ENCODE results near the gene EDIL3. TPM values are rescaled to one million over a fixed set of nuclear protein-coding genes. Genes with fewer than 3 reads are reported as not detected.

Gene EDIL3
- total RNA-seq, 1 donor from 2014 or later = 15.2 TPM

GRCh38 chr5:84148651-84149050 is 236.0 kb downstream of the EDIL3 start:
- no peaks in the 10 kb centered on the region for H3K9me3 ChIP-seq
- H3K4me3 ChIP-seq = no peak overlapping the region
- no peaks in the 10 kb centered on the region for H3K36me3 ChIP-seq
- no peak for DNase-seq (ENCODE audit: extremely low spot score in 2 of 2)
- no peak overlapping the region for H3K27ac ChIP-seq
- TF ChIP-seq POLR2AphosphoS5 (IDR thresholded peaks at IDR 0.05; ENCODE audit: insufficient read depth in 1 of 2, low read depth in 1 of 2) = no peak
- no peak for TF ChIP-seq CTCF (IDR thresholded peaks at IDR 0.05)
- TF ChIP-seq POLR2A (IDR thresholded peaks at IDR 0.05) = no peak
- no peaks in the 10 kb centered on the region for H3K4me1 ChIP-seq
- intact Hi-C loops (cut with DNase I) = no loop called here
- no peaks in the 10 kb centered on the region for H3K27me3 ChIP-seq

GRCh38 chr5:84137541-84137940 is 247.1 kb downstream of the EDIL3 start:
- intact Hi-C loops (cut with DNase I) = no loop called here
- no peaks in the 10 kb centered on the region for H3K36me3 ChIP-seq
- H3K27ac ChIP-seq = no peak overlapping the region
- H3K27me3 ChIP-seq = no peaks in the 10 kb centered on the region
- DNase-seq (ENCODE audit: extremely low spot score in 2 of 2) = no peak
- no peaks in the 10 kb centered on the region for H3K4me1 ChIP-seq
- TF ChIP-seq POLR2A (IDR thresholded peaks at IDR 0.05) = no peak
- no peak for TF ChIP-seq POLR2AphosphoS5 (IDR thresholded peaks at IDR 0.05; ENCODE audit: insufficient read depth in 1 of 2, low read depth in 1 of 2)
- no peak for TF ChIP-seq CTCF (IDR thresholded peaks at IDR 0.05)
- H3K9me3 ChIP-seq = no peaks in the 10 kb centered on the region
- no peak overlapping the region for H3K4me3 ChIP-seq

GRCh38 chr5:84131372-84131771 is 253.3 kb downstream of the EDIL3 start:
- H3K36me3 ChIP-seq = no peaks in the 10 kb centered on the region
- intact Hi-C loops (cut with DNase I) = no loop called here
- no peaks in the 10 kb centered on the region for H3K9me3 ChIP-seq
- no peak for DNase-seq (ENCODE audit: extremely low spot score in 2 of 2)
- no peaks in the 10 kb centered on the region for H3K27me3 ChIP-seq
- no peak overlapping the region for H3K27ac ChIP-seq
- H3K4me1 ChIP-seq = no peaks in the 10 kb centered on the region
- no peak overlapping the region for H3K4me3 ChIP-seq
- TF ChIP-seq POLR2AphosphoS5 (IDR thresholded peaks at IDR 0.05; ENCODE audit: insufficient read depth in 1 of 2, low read depth in 1 of 2) (no peak), CTCF (IDR thresholded peaks at IDR 0.05) (no peak), POLR2A (IDR thresholded peaks at IDR 0.05) (no peak)

GRCh38 chr5:84130006-84130580 is 254.6 kb downstream of the EDIL3 start:
- H3K36me3 ChIP-seq = no peaks in the 10 kb centered on the region
- TF ChIP-seq POLR2AphosphoS5 (IDR thresholded peaks at IDR 0.05; ENCODE audit: insufficient read depth in 1 of 2, low read depth in 1 of 2) (no peak), POLR2A (IDR thresholded peaks at IDR 0.05) (no peak), CTCF (IDR thresholded peaks at IDR 0.05) (no peak)
- intact Hi-C loops (cut with DNase I) = no loop called here

GRCh38 chr5:84125216-84125615 is 259.5 kb downstream of the EDIL3 start:
- TF ChIP-seq POLR2AphosphoS5 (IDR thresholded peaks at IDR 0.05; ENCODE audit: insufficient read depth in 1 of 2, low read depth in 1 of 2) (no peak), POLR2A (IDR thresholded peaks at IDR 0.05) (no peak), CTCF (IDR thresholded peaks at IDR 0.05) (no peak)
- Histone ChIP-seq H3K36me3 (no peaks in the 10 kb centered on the region), H3K4me1 (no peaks in the 10 kb centered on the region), H3K9me3 (no peaks in the 10 kb centered on the region), H3K27ac (no peak overlapping the region), H3K4me3 (no peak overlapping the region), H3K27me3 (no peaks in the 10 kb centered on the region)
- DNase-seq (ENCODE audit: extremely low spot score in 2 of 2) = no peak
- intact Hi-C loops (cut with DNase I) = no loop called here

More at GRCh38 chr5:84130006-84130580, 254.6 kb downstream of the EDIL3 start:
- Histone ChIP-seq H3K9me3 (no peaks in the 10 kb centered on the region), H3K4me3 (no peak overlapping the region), H3K27me3 (no peaks in the 10 kb centered on the region), H3K4me1 (no peaks in the 10 kb centered on the region), H3K27ac (no peak overlapping the region)
- DNase-seq (ENCODE audit: extremely low spot score in 2 of 2) = no peak
